Testis (tissue), 3 donors: ENCODE results near the gene SETD1A. TPM values are rescaled to one million over a fixed set of nuclear protein-coding genes. Genes with fewer than 3 reads are reported as not detected.

Experiments used
- DNase-seq: peaks from one replicate; pipeline ENCODE4 v3.0.0-alpha.2; 2019
- H3K27ac ChIP-seq, 2 donors: fragments of 200-600 bp; sonication (generic); one replicate each; pipeline ENCODE4 v1.5.1; 2019
- H3K27me3 ChIP-seq: fragments of 200-600 bp; sonication (generic); one replicate; pipeline ENCODE4 v1.5.1; 2019
- H3K36me3 ChIP-seq: fragments of 200-600 bp; sonication (generic); one replicate; pipeline ENCODE4 v1.5.1; 2017; ENCODE audit warnings: low read depth; ENCODE audit errors: missing control alignments
- H3K4me1 ChIP-seq: fragments of 200-600 bp; sonication (generic); one replicate; pipeline ENCODE4 v1.5.1; 2019
- H3K4me3 ChIP-seq, 2 donors: fragments of 200-600 bp; sonication (generic); one replicate each; pipeline ENCODE4 v1.5.1; 2017 to 2019
- H3K9me3 ChIP-seq: fragments of 200-600 bp; sonication (generic); one replicate; pipeline ENCODE4 v1.5.1; 2017
- POLR2A ChIP-seq: fragments of 450-650 bp; IDR thresholded peaks from one replicate; pipeline ENCODE4 v1.6.1; 2017; ENCODE audit warnings: antibody characterized with exemption, mild to moderate bottlenecking, moderate library complexity
- WGBS, 2 donors: methylation state at CpG; one replicate each; pipeline ENCODE4 v1.1.5; 2018; 5-methylcytosine and 5-hydroxymethylcytosine counted together
- intact Hi-C: fragments of 100-400 bp; cut with DNase I; formaldehyde crosslinking; loops from one replicate; pipeline ENCODE4 v1.15.1; 2023; ENCODE audit warnings: low total_unique reads
- polyA plus RNA-seq: library from polyadenylated mRNA; stranded (reverse); fragments of 350-450 nt; fragmentation: Illumina TruSeq; extraction: RNeasy Lipid Tissue Mini Kit (QIAGEN cat#74804); gene quantifications from one replicate; pipeline ENCODE4 v1.2.3, GENCODE V29; 2014; ENCODE audit warnings: low read depth, low replicate concordance; ENCODE audit not compliant: insufficient read depth
- total RNA-seq, 2 donors: library from RNA; depleted of rRNA; stranded (reverse); fragments of >200 nt; gene quantifications; one replicate each; pipeline ENCODE4 v1.2.3, GENCODE V29; 2016
- TF ChIP-seq, protein P1 (sequence below), 3 experiments: fragments of 450-650 bp in 2 of 3; fragments of 200-600 bp in 1 of 3; sonication (generic) in 1 of 3; IDR thresholded peaks; one replicate each; pipeline ENCODE4 v1.5.1; 2016 to 2019; ENCODE audit warnings: antibody characterized with exemption in 3 of 3, mild to moderate bottlenecking in 2 of 3, moderate library complexity in 1 of 3

The SETD1A gene
- total and polyA plus RNA-seq, 3 donors from 2014 or later, result 41.4 to 45.8 (median 45.7) TPM

DNA sequence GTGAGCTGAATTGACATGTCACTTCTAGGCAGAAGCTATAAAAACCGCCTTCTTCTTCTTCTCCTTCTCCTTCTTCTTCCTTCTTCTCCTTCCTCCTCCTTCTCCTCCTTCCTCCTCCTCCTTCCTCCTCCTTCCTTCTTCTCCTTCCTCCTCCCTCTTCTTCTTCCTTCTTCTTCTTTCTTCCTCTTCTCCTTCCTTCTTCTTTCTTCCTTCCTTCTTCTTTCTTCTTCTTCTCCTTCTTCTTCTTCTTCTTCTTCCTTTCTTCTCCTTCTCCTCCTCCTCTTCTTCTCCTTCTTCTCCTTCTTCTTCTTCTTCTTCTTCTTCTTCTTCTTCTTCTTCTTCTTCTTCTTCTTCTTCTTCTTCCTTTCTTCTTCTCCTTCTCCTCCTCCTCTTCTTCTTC is 38.9 kb upstream of the SETD1A start:
- 78 to 85% methylated on average over 1 of the region's 1 CpG for WGBS, 2 donors
- H3K4me1 ChIP-seq, result no peaks in the 10 kb centered on the region
- no peak overlapping the region for H3K4me3 ChIP-seq
- no peak for TF ChIP-seq POLR2A
- TF ChIP-seq, protein P1, sequence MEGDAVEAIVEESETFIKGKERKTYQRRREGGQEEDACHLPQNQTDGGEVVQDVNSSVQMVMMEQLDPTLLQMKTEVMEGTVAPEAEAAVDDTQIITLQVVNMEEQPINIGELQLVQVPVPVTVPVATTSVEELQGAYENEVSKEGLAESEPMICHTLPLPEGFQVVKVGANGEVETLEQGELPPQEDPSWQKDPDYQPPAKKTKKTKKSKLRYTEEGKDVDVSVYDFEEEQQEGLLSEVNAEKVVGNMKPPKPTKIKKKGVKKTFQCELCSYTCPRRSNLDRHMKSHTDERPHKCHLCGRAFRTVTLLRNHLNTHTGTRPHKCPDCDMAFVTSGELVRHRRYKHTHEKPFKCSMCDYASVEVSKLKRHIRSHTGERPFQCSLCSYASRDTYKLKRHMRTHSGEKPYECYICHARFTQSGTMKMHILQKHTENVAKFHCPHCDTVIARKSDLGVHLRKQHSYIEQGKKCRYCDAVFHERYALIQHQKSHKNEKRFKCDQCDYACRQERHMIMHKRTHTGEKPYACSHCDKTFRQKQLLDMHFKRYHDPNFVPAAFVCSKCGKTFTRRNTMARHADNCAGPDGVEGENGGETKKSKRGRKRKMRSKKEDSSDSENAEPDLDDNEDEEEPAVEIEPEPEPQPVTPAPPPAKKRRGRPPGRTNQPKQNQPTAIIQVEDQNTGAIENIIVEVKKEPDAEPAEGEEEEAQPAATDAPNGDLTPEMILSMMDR (IDR thresholded peaks at IDR 0.05), result no peak
- DNase-seq, result no peak
- intact Hi-C loops, result no loop called here
- no peaks in the 10 kb centered on the region for H3K36me3 ChIP-seq
- H3K9me3 ChIP-seq, result no peaks in the 10 kb centered on the region
- no peaks in the 10 kb centered on the region for H3K27me3 ChIP-seq
- no peak overlapping the region for H3K27ac ChIP-seq

DNA sequence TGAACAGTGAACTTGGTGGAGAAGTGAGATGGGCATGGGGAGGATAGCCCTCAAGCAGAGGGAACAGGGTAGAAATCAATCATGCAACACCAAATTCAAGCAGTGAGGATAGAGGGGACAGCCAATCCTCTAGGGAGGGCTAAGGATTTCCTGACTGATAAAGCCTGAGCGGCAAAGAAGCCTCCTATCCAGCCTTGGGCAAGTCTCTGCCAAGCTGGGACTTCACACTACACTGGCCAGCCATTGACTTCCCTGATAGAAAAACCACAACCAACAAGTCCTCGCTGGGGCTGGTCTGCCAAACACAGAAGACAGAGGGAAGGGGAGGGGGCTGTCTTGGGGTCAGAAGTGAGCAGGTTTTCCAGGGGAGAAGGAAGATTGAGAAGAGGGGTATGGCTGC is 36.7 kb upstream of the SETD1A start:
- Histone ChIP-seq H3K27me3 (no peaks in the 10 kb centered on the region), H3K9me3 (no peaks in the 10 kb centered on the region), H3K27ac (no peak overlapping the region), H3K4me1 (peaks cover 6% of the 10 kb centered on the region), H3K4me3 (no peak overlapping the region), H3K36me3 (no peaks in the 10 kb centered on the region)
- 66 to 74% methylated on average over 2 of the region's 2 CpGs for WGBS, 2 donors
- intact Hi-C loops, result loop anchor here (5.0 kb wide), 1 partner anchor 74 kb away; no protein-coding TSS in a partner anchor
- TF ChIP-seq, protein P1 (IDR thresholded peaks at IDR 0.05), result no peak
- no peak for TF ChIP-seq POLR2A
- DNase-seq, result no peak

DNA sequence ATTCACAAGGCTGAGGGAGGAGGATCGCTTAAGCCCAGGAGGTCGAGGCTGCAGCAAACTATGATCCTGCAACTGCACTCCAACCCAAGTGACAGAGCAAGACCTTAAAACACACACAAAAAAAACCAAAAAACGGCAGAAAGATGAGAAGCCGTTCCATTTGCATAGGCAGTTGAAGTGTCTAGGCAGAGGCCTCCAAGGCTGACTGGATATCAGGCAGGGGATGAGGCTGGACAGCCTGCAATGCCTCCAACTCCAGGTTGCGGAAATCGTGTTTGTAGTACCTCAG is 36.2 kb upstream of the SETD1A start:
- DNase-seq, result no peak
- Histone ChIP-seq H3K36me3 (no peaks in the 10 kb centered on the region), H3K4me1 (peaks cover 6% of the 10 kb centered on the region), H3K9me3 (no peaks in the 10 kb centered on the region), H3K27ac (peak overlapping the region in 1 of 2 donors; percentile 67), H3K4me3 (peak overlapping the region; percentile 78 to 87), H3K27me3 (no peaks in the 10 kb centered on the region)
- WGBS, 2 donors, result 15 to 21% methylated on average over 6 of the region's 6 CpGs
- intact Hi-C loops, result loop anchor here (5.0 kb wide), 1 partner anchor 74 kb away; no protein-coding TSS in a partner anchor
- TF ChIP-seq POLR2A, result no peak
- TF ChIP-seq, protein P1 (IDR thresholded peaks at IDR 0.05), result no peak

DNA sequence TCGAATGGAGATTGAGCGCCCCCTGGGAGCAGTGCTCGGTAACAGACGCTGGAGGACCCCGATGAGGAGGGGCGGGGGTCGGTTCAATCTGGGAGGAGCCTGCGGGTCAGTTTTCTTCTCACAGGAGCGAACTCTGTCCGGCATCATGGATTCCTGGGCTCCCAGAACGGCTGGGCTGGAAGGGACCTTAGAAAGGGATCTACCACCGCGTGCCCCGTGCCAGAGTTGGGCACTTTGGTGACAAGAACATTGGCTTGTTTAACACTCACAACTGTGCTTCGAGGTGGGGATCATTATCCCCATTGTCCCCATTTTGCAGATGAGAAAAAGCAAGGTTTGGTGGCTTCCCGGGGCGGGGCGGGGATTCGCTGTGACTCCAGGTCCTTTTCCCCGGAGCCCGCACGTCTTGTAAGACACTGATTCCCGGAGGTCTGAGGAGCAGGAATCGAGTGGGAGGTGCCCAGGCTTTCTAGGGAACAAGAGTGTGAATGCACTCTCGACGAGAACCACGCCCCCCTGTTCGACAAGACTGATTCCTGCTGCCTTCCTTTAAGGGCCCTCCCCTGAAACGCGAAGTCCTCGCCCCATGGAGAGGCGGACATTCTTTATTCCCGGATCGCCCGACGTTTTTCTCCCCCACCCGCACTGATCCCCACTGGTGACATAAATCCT is 35.7 kb upstream of the SETD1A start:
- Histone ChIP-seq H3K4me1 (peaks cover 6% of the 10 kb centered on the region), H3K27ac (peak overlapping the region; percentile 67 to 90), H3K36me3 (no peaks in the 10 kb centered on the region), H3K27me3 (no peaks in the 10 kb centered on the region), H3K9me3 (no peaks in the 10 kb centered on the region), H3K4me3 (peak overlapping the region; percentile 78 to 87)
- intact Hi-C loops, result loop anchor here (5.0 kb wide), 1 partner anchor 75 kb away; no protein-coding TSS in a partner anchor
- DNase-seq, result peak; percentile 94
- no peak for TF ChIP-seq POLR2A
- TF ChIP-seq, protein P1 (IDR thresholded peaks at IDR 0.05), result peak; percentile 76 to 94 (median 92)
- WGBS, 2 donors, result 0% methylated on average over 29 to 37 of the region's 37 CpGs
